ENCODE data around the gene DNM1L.
"Not testable (repeated sequence)": the region's sequence is repeated elsewhere in the genome, so short reads cannot be mapped to it uniquely, and the experiment has no call there.

DNM1L gene

GRCh38 chr12:32693036-32693435 is 13.9 kb downstream of the DNM1L start:
- DNase-seq (ENCODE audit: low read depth, low spot score), result no peak
- H3K27ac ChIP-seq, result no peak overlapping the region

- DNase-seq (ENCODE audit: low read depth, low spot score), result no peak
- H3K27ac ChIP-seq, result no peak overlapping the region
These were observed 16.7 kb downstream of the DNM1L start for GRCh38 chr12:32695787-32696186.

- H3K27ac ChIP-seq, result no peak overlapping the region
These were observed 18.3 kb downstream of the DNM1L start for GRCh38 chr12:32697445-32697844.

GRCh38 chr12:32698285-32698684 is 19.2 kb downstream of the DNM1L start:
- H3K27ac ChIP-seq, result no peak overlapping the region
- no peak for DNase-seq (ENCODE audit: low read depth, low spot score)

More at GRCh38 chr12:32697445-32697844, 18.3 kb downstream of the DNM1L start:
- DNase-seq (ENCODE audit: low read depth, low spot score), result no peak

GRCh38 chr12:32699437-32699836 is 20.3 kb downstream of the DNM1L start:
- not testable (repeated sequence) for DNase-seq (ENCODE audit: low read depth, low spot score); H3K27ac ChIP-seq

GRCh38 chr12:32702473-32702872 is 23.4 kb downstream of the DNM1L start:
- H3K27ac ChIP-seq, result no peak overlapping the region

GRCh38 chr12:32702946-32703345 is 23.8 kb downstream of the DNM1L start:
- no peak overlapping the region for H3K27ac ChIP-seq
- no peak for DNase-seq (ENCODE audit: low read depth, low spot score)

More at GRCh38 chr12:32702473-32702872, 23.4 kb downstream of the DNM1L start:
- DNase-seq (ENCODE audit: low read depth, low spot score), result no peak

- no peak overlapping the region for H3K27ac ChIP-seq
- no peak for DNase-seq (ENCODE audit: low read depth, low spot score)
These were observed 26.7 kb downstream of the DNM1L start for GRCh38 chr12:32705783-32706182.

GRCh38 chr12:32706335-32707024 is 27.4 kb downstream of the DNM1L start:
- H3K27ac ChIP-seq, result no peak overlapping the region
- DNase-seq (ENCODE audit: low read depth, low spot score), result no peak

- no peak for DNase-seq (ENCODE audit: low read depth, low spot score)
- H3K27ac ChIP-seq, result no peak overlapping the region
These were observed 29.8 kb downstream of the DNM1L start for GRCh38 chr12:32708926-32709325.

- no peak for DNase-seq (ENCODE audit: low read depth, low spot score)
- H3K27ac ChIP-seq, result no peak overlapping the region
These were observed 35.7 kb downstream of the DNM1L start for GRCh38 chr12:32714772-32715171.

- H3K27ac ChIP-seq, result peak overlapping the region; percentile 99
These were observed 39.8 kb downstream of the DNM1L start for GRCh38 chr12:32718926-32719325.

GRCh38 chr12:32725308-32725707 is 46.2 kb downstream of the DNM1L start:
- peak overlapping the region; percentile 1 for H3K27ac ChIP-seq

More at GRCh38 chr12:32718926-32719325, 39.8 kb downstream of the DNM1L start:
- DNase-seq (ENCODE audit: low read depth, low spot score), result peak; percentile 91

GRCh38 chr12:32726286-32726685 is 47.2 kb downstream of the DNM1L start:
- no peak for DNase-seq (ENCODE audit: low read depth, low spot score)
- no peak overlapping the region for H3K27ac ChIP-seq

More at GRCh38 chr12:32725308-32725707, 46.2 kb downstream of the DNM1L start:
- DNase-seq (ENCODE audit: low read depth, low spot score), result not testable (repeated sequence)

GRCh38 chr12:32727237-32727636 is 48.1 kb downstream of the DNM1L start:
- H3K27ac ChIP-seq, result no peak overlapping the region

GRCh38 chr12:32734952-32735351 is 55.9 kb downstream of the DNM1L start:
- no peak for DNase-seq (ENCODE audit: low read depth, low spot score)
- no peak overlapping the region for H3K27ac ChIP-seq

More at GRCh38 chr12:32727237-32727636, 48.1 kb downstream of the DNM1L start:
- DNase-seq (ENCODE audit: low read depth, low spot score), result no peak

GRCh38 chr12:32736445-32736844 is 57.3 kb downstream of the DNM1L start:
- H3K27ac ChIP-seq, result no peak overlapping the region

GRCh38 chr12:32737715-32738114 is 58.6 kb downstream of the DNM1L start:
- DNase-seq (ENCODE audit: low read depth, low spot score), result no peak
- H3K27ac ChIP-seq, result no peak overlapping the region

More at GRCh38 chr12:32736445-32736844, 57.3 kb downstream of the DNM1L start:
- DNase-seq (ENCODE audit: low read depth, low spot score), result no peak

- no peak for DNase-seq (ENCODE audit: low read depth, low spot score)
- no peak overlapping the region for H3K27ac ChIP-seq
These were observed 60.2 kb downstream of the DNM1L start for GRCh38 chr12:32739279-32739678.

- H3K27ac ChIP-seq, result no peak overlapping the region
- no peak for DNase-seq (ENCODE audit: low read depth, low spot score)
These were observed 63.0 kb downstream of the DNM1L start for GRCh38 chr12:32742133-32742532.

GRCh38 chr12:32743264-32743663 is 64.2 kb downstream of the DNM1L start:
- no peak overlapping the region for H3K27ac ChIP-seq
- no peak for DNase-seq (ENCODE audit: low read depth, low spot score)

- DNase-seq (ENCODE audit: low read depth, low spot score), result no peak
- H3K27ac ChIP-seq, result peak overlapping the region; percentile 98
These were observed 74.5 kb downstream of the DNM1L start for GRCh38 chr12:32753605-32754004.

Measured in epithelial cell of prostate (primary cell).